ENCODE results near the gene ARL17A.
"Not testable (repeated sequence)": the region's sequence is repeated elsewhere in the genome, so short reads cannot be mapped to it uniquely, and the experiment has no call there.

Gene ARL17A

GRCh38 chr17:46534716-46535115, 44.8 kb downstream of the ARL17A start:
- DNase-seq, result not testable (repeated sequence)

GRCh38 chr17:46512168-46512567, 67.3 kb downstream of the ARL17A start, which contains the start of gene LRRC37A2:
Gene LRRC37A2 (plus strand): TSS chr17:46512468. CDS start chr17:46512713, 245 bp downstream.
- DNase-seq, result not testable (repeated sequence)

- DNase-seq, result not testable (repeated sequence)
Measured at GRCh38 chr17:46505896-46506295, 73.6 kb downstream of the ARL17A start.

- not testable (repeated sequence) for DNase-seq
Measured at GRCh38 chr17:46499437-46500139, 79.9 kb downstream of the ARL17A start.

GRCh38 chr17:46492021-46492420, 87.5 kb downstream of the ARL17A start:
- not testable (repeated sequence) for DNase-seq

- not testable (repeated sequence) for DNase-seq
Measured at GRCh38 chr17:46481310-46481709, 98.2 kb downstream of the ARL17A start.

GRCh38 chr17:46478823-46479222, 100.7 kb downstream of the ARL17A start:
- not testable (repeated sequence) for DNase-seq

- DNase-seq, result not testable (repeated sequence)
Measured at GRCh38 chr17:46475583-46475982, 103.9 kb downstream of the ARL17A start.

- DNase-seq, result not testable (repeated sequence)
Measured at GRCh38 chr17:46474489-46474888, 105.0 kb downstream of the ARL17A start.

- not testable (repeated sequence) for DNase-seq
Measured at GRCh38 chr17:46467618-46468017, 111.9 kb downstream of the ARL17A start.

Data from activated CD4-positive, alpha-beta T cell treated with anti-CD3 and anti-CD28 coated beads for 4 hours (primary cell).